ENCODE data around the gene F11R.

Gene F11R

DNA sequence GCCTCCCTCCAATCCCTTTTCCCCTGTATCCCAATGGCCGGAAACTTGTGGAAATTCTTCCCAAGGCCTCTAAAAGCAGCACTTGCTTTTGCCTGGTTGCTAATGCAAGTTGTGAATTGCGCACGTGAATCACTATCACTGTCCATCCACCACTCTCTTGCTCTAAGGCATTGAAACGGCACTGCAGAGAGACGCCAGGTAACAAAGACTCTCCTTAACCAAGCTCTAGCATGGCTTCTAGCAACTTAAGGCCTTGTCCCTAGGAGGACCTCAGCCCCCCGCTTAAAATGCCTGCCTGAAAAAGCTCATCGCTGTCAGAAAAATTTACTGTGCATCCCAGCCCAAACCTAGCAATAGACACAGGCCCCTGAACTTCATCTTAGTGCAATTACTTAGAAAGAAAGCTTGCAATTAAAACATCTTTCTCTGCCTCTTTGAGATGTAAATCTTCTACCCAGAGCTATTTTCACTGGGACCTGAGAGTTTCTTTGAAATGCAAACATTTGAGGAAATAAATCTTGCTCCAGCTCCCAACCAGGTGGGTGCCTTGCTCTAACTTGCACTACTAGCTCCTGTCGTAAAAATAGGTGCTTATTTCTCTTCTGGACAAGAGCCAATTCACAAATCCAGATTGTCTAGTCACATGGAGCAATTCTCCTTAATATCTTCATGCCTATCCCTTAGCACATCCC, 33.4 kb downstream of the F11R start:
- H3K4me3 ChIP-seq (ENCODE audit: low read length), result no peak overlapping the region
- DNase-seq (ENCODE audit: low read depth, low spot score), result no peak

DNA sequence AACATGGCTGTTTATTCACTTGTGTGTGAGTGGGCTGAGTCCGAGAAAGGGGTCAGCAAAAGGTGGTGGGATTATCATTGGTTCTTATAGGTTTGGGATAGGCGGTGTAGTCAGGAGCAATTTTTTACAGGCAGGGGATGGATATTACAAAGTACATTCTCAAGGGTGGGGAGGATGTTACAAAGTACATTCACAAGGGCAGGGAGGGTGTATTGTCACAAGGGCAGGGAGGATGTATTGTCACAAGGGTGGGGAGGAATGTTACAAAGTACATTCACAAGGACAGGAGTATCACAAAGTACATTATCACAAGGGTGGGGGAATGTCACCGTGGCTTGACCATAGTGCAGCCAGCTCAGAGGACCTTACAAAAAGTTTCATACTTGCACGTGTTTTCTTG, 35.2 kb downstream of the F11R start:
- DNase-seq (ENCODE audit: low read depth, low spot score), result no peak
- H3K4me3 ChIP-seq (ENCODE audit: low read length), result no peak overlapping the region

DNA sequence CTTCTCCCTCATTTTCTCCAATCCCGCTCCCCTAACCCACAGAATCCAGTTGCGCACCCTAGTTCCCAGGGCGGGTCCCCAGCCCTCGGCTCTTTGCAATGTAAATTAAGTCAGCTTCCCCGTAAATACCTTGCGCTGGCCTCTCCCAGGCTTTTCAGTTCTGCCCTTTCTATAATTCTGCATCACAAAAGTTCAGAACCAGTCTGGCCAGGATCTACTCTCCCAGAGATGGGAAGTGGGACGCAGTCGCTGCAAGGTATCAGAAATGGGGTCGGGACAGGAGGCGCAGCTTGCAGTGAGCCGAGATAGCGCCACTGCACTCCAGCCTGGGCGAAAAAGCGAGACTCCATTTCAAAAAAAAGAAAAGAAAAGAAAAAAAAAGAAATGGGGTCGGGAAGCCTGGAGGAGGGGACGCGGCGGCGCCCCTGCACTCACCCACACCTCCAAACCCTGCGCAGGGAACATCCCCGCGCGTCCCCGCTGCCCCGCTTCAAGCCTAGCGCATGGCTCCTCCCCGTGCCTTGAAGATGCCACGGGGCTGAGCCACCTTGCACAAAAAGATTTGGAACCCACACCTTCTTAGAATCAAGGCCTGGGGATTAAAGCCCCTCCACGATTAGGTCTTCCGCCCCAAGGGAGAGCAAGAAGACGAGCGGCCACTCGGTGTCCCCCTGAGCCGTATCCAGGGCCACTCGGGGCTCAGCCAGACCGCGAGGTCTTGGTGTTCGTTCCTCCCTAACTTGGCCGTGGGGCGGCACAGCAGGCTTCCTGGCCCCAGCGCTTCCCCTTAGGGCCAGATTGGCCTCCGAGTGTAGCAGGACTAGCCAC, 39.2 kb downstream of the F11R start:
- no peak for DNase-seq (ENCODE audit: low read depth, low spot score)
- H3K4me3 ChIP-seq (ENCODE audit: low read length), result no peak overlapping the region

DNA sequence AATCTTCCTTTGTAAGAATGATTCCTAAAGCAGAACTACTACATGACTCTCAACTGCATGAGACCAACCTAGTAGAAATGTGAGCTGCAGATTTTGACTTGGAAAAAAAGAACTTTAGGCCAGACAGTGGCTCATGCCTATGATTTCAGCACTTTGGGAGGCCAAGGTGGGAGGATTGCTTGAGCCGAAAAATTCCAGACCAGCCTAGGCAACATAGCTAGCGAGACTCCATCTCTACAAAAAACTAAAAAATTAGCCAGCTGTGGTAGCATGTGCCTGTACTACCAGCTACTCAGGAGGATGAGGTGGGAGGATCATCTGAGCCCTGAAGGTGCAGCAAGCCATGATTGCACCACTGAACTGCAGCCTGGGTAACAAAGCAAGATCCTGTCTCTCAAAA, 41.7 kb downstream of the F11R start:
- DNase-seq (ENCODE audit: low read depth, low spot score), result no peak

DNA sequence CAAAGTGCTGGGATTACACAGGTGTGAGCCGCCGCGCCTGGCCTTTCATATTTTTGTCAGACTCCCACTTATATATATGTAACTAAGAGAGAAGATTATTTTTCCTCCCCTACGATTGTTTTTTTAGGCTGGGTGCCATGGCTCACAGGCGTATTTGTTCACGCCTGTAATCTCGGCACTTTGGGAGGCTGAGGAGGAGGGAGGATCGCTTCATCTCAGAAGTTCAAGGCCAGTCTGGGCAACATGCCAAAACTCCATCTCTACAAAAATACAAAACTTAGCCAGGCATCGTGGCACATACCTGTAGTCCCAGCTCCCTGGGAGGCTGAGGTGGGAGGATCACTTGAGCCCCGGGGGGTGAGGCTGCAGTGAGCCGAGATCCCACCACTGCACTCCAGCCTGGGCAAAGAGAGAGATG, 42.4 kb downstream of the F11R start:
- no peak for DNase-seq (ENCODE audit: low read depth, low spot score)

More for the DNA sequence above, 41.7 kb downstream of the F11R start:
- no peak overlapping the region for H3K4me3 ChIP-seq (ENCODE audit: low read length)

DNA sequence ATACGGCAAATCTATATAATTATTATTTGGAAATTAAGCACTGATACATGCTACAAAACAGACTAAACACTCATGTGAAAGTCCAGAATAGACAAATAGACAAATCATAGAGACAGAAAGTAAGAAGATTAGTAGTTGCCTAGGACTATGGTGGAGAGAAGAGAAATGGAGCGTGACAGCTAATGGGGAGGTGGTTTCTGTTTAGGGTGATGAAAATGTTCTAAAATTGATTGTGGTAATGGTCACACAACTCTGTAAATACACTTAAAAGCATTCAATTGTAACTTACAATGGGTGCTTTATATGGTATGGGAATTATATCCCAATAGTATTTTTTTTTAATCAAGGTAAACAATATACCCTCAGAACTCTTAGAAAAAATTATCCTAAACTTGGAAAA, 45.9 kb downstream of the F11R start:
- no peak for DNase-seq (ENCODE audit: low read depth, low spot score)
- no peak overlapping the region for H3K4me3 ChIP-seq (ENCODE audit: low read length)

More for the DNA sequence above, 42.4 kb downstream of the F11R start:
- no peak overlapping the region for H3K4me3 ChIP-seq (ENCODE audit: low read length)

DNA sequence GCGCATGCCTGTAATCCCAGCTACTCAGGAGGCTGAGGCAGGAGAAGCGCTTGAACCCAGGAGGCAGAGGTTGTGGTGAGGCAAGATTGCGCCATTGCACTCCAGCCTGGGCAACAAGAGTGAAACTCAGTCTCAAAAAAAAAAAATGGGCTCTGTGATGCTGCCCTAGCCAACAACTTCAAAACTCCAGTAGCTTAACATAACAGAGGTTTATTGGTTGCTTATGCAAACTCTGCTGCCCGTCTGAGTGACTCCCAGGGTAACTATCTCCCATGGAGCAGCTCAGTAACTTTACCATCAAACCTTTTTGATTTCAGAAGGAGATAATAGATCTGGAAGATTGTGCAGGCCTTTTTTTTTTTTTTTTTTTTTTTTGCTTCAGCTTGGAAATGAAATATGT, 47.5 kb downstream of the F11R start:
- no peak overlapping the region for H3K4me3 ChIP-seq (ENCODE audit: low read length)
- DNase-seq (ENCODE audit: low read depth, low spot score), result no peak

DNA sequence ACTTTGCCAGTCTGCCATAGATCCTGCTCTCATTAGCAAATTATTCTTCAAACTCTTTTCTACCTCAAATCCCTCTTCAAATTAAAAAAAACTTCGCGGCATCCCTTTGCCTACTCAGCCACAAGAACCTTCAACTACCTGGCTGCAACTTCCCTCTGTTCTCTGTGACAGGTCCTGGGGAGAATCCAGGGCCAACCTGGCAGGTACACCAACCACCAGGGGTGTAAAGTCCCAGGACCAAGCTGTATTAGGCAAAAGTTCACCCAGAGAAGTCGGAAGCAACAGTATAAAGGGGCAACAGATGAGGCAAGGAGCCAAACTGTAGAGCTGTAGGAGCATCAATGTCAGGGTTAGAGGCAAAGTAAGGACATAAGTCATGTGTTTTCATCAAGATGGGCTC, 48.0 kb downstream of the F11R start:
- H3K4me3 ChIP-seq (ENCODE audit: low read length), result no peak overlapping the region
- no peak for DNase-seq (ENCODE audit: low read depth, low spot score)

DNA sequence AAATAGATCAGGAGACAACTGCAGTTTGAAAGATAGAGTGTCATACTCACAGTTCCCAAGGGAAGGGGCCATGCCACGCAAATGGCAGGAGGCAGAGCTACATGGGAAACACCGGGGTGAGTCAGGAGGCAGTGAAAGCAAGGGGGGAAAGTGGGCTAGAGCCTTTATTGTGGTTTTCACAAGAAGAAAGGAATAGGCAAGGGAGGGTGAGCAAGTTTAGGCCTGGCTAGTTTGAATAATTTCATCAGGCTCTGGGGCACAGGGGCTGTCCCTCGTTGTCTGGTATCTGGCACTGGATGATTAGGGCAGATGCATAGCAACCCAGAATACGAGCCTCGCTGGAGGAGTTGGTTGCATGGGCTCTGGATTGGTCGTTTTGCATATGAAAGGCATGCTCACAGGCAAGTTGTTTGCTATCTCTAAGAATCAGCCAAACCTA, 49.3 kb downstream of the F11R start:
- no peak for DNase-seq (ENCODE audit: low read depth, low spot score)
- H3K4me3 ChIP-seq (ENCODE audit: low read length), result no peak overlapping the region

DNA sequence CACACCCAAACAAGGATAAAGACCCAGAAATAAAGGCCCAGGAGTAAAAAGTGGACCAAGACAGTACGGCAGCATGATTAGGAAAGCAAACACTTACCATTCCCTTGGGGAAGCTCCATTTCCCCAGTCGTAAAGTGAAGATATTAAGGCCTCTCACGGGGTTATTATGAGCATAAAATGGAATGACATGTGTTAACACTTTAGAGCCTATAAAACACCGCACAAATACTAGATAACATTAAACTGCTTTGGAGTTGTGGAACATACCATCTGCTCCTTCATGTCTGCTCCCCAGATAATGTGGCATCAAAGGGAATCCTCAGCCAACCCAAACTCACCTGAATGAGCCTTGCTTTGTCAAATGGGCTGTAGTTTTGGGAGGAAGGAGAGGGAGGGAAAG, 57.4 kb downstream of the F11R start:
- DNase-seq (ENCODE audit: low read depth, low spot score), result no peak
- no peak overlapping the region for H3K4me3 ChIP-seq (ENCODE audit: low read length)

DNA sequence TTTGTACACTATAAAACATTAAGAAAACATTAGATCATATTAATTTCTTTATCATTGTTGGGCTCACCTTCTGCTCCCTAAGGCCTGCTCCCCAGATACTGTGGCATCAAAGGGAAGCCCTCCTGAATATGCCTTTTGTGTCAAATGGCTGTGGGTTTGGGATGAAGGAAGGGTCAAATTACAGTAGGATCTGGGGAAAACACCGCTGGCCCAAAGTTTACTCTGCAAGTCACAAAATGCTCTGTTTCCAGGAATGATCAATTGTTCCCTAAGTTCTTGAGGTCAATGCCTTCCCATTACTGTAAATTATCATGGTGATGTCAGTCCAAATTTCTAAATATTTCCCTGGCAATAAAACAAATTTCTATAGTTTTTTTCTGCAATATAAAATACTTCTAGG, 59.5 kb downstream of the F11R start:
- DNase-seq (ENCODE audit: low read depth, low spot score), result no peak
- no peak overlapping the region for H3K4me3 ChIP-seq (ENCODE audit: low read length)

DNA sequence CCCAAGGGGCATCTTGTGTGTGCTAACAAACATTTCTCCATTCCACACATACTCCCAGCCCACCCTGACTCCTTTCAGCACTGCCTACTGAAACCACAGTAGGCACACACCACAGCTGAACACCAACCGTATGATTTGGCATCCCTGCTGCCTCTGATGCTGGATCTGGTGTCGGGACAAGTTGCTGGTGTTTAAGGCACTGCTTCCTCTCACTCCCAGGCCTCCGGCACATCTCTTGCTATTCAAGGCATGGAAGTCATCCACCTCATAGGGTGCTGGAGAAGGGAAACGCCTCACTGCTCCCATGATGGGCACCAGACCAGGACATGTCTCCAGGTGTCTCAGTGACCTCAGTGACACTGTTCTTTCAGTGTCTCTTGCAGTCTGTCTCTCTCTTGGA, 64.0 kb downstream of the F11R start:
- no peak overlapping the region for H3K4me3 ChIP-seq (ENCODE audit: low read length)
- DNase-seq (ENCODE audit: low read depth, low spot score), result no peak

DNA sequence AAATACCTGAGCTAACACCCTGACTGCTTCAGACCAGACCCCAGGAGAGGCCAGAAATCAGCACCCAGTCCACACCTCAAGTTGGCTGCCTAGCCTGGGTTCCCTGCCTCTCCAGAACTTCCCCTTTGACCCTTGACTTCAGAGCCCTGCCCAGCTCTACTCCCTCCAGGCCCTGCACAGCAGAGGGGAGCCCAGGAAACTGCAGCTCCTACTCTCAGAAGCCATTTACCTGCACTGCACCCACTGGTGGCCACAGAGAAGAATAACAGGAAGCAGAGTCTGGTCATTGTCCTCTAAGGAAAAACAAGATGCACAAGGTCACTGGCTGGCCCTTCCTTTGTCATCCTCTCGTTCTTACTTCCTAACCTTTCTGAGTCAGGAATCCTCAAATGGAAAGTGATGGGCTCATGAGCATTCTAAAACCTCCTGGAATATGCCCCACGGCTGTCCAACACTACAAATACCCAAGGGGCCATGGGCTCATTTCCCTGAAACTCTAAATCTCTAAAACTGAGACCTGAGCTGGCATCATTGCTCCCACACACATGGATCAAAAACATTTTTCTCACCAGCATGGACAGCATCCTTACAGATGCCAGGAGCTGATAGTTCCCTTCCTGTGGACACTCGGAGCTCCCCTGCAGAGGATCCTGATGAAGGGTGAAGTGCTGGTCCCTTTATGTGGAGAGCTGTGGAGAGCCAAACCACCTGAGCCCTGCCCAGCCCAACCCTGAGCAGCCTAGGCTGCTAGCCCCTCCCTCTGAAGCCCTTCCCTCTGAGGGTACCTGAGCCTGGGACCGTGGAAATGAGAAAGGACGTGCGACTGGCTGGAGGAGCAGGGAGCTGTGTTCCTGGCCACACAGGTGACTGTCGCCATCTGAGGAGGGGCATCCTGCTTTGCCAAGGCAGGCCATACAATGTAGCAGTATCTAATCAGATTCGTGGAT, 66.5 kb downstream of the F11R start, which contains the start of gene ITLN2:
Gene ITLN2 (minus strand): TSS at position 652 of the 947 bp plus-strand sequence. CDS start 68 bp downstream, at position 584.
- H3K4me3 ChIP-seq (ENCODE audit: low read length), result no peak within 1 kb of the TSS
- DNase-seq (ENCODE audit: low read depth, low spot score), result peak; percentile 41

DNA sequence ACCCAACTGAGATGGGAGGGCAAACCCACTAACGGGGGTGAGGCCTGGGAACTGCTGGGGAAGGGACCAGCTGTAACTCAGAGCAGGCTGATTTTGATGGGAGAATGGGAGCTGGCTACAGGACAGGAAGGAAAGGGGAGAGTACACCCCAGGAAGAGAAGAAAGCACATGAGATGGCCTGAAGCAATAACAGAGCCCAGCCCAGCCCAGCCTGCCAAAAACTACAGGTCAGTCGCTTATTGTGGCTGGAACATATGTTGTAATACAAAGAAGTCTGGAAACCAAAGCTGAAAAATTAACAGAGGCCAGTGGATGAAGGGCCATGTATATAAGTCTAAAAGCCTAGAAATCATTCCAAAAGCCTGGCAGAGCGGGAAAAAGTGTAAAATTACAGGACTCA, 67.9 kb downstream of the F11R start:
- no peak overlapping the region for H3K4me3 ChIP-seq (ENCODE audit: low read length)
- no peak for DNase-seq (ENCODE audit: low read depth, low spot score)

DNA sequence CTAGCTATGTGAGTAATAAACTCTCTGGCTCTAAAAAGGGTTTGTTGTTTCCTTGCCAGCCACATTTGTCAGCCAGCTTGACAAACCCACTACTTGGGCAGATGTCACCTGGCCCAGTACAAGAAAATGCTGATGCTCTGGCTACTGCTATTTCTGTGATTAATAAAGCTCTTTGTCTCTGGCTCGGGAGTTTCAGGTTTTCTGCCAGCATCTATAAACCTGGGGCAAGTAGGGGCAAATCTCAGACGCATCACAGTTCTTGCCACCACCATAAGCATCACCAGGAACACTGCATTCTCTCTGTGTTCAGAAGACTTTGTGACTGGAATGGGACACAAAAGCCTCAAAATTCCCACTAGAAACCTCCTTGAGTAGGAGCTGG, 68.8 kb downstream of the F11R start:
- DNase-seq (ENCODE audit: low read depth, low spot score), result no peak
- no peak overlapping the region for H3K4me3 ChIP-seq (ENCODE audit: low read length)

DNA sequence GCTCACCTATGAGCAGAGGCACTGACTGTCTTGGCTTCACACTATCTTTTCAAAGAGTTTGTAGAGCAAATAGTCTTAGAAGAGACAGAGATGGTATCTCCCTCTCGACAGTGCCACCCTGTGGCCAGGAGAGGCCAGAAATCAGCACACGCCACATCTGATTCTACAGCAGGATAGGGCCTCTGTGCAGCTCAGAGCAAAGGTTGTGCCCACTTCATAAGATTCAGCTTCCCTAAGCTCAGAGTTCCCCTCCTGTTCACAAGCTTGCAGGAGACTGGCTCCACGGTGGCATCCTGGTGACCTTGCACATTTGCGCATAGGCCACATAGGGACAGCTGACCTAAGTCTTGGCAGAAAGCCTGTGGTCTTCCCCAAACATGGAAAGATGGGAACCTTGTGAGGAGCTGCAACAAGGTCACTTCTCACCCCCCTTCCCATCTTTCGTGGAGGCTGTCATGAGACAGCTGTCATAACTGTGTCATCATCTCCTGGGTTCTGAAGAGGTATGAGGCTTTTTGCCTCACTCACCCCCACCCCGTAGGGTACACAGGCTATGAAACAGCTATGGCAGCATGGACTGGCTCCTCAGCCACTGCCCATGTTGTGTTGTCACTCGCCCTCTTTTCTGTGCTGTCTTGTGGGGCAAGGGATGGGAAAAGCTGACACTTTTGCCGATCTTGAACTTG, 69.4 kb downstream of the F11R start:
- DNase-seq (ENCODE audit: low read depth, low spot score), result peak; percentile 67
- no peak overlapping the region for H3K4me3 ChIP-seq (ENCODE audit: low read length)

DNA sequence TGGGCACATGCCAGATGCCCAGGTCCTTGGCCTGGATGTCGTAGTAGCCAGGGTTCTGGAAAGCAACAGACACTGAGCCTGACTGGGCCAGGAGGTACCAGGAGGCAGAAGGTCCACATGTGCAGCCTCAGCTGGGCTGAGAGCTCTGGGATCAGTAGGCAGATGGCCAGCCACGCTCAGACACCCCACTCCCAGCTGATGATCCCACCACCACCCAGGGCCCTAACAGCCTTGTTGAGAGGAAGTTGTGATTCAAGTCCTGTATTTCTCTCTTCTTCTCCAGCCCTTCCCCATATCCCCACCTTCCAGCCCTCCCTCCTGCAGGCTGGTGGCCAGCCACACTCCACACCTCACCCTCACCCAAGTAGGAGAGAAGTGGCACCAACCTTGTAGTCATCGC, 70.3 kb downstream of the F11R start:
- no peak overlapping the region for H3K4me3 ChIP-seq (ENCODE audit: low read length)
- DNase-seq (ENCODE audit: low read depth, low spot score), result no peak

DNA sequence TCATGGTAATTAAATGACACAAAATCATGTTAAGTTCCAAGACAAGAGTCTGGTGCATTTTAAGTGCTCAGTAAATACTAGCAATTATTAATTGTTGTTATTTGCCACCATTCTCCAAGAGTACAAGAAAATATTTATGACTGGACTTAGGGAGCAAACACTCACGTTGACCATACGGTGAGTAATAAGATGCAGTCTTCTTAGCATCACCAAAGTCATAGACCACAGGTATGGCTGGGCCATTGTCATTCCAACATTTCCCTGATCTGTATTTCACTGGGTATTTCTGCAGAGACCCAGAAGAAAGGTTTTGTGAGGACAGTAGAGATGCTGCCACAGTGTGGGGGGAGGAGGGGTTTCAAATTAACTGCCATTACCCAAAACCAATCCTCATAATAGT, 71.1 kb downstream of the F11R start:
- DNase-seq (ENCODE audit: low read depth, low spot score), result no peak

More for the DNA sequence above, 71.1 kb downstream of the F11R start:
- H3K4me3 ChIP-seq (ENCODE audit: low read length), result no peak overlapping the region
